Measurements from ENCODE around the gene SERPINA1. TPM values are rescaled to one million over a fixed set of nuclear protein-coding genes. Genes with fewer than 3 reads are reported as not detected.

The SERPINA1 gene
- total and polyA plus RNA-seq, 2 of the 13 experiments (the other 11 are each of a cell fraction or from before 2014, with no cell fraction given): 3,266 to 11,015 TPM

- TF ChIP-seq, protein P1, sequence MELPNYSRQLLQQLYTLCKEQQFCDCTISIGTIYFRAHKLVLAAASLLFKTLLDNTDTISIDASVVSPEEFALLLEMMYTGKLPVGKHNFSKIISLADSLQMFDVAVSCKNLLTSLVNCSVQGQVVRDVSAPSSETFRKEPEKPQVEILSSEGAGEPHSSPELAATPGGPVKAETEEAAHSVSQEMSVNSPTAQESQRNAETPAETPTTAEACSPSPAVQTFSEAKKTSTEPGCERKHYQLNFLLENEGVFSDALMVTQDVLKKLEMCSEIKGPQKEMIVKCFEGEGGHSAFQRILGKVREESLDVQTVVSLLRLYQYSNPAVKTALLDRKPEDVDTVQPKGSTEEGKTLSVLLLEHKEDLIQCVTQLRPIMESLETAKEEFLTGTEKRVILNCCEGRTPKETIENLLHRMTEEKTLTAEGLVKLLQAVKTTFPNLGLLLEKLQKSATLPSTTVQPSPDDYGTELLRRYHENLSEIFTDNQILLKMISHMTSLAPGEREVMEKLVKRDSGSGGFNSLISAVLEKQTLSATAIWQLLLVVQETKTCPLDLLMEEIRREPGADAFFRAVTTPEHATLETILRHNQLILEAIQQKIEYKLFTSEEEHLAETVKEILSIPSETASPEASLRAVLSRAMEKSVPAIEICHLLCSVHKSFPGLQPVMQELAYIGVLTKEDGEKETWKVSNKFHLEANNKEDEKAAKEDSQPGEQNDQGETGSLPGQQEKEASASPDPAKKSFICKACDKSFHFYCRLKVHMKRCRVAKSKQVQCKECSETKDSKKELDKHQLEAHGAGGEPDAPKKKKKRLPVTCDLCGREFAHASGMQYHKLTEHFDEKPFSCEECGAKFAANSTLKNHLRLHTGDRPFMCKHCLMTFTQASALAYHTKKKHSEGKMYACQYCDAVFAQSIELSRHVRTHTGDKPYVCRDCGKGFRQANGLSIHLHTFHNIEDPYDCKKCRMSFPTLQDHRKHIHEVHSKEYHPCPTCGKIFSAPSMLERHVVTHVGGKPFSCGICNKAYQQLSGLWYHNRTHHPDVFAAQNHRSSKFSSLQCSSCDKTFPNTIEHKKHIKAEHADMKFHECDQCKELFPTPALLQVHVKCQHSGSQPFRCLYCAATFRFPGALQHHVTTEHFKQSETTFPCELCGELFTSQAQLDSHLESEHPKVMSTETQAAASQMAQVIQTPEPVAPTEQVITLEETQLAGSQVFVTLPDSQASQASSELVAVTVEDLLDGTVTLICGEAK (IDR thresholded peaks at IDR 0.05): no peak
- TF ChIP-seq, protein P1 (CRISPR knock-in tag; IDR thresholded peaks at IDR 0.05): no peak
- TF ChIP-seq RBM22 (optimal IDR thresholded peaks at IDR 0.05; ENCODE audit: low read length) (peak; percentile 99), EP300 (IDR thresholded peaks at IDR 0.05; ENCODE audit: low read depth in 2 of 2, low read length in 2 of 2) (no peak), EP300 (CRISPR knock-in tag; IDR thresholded peaks at IDR 0.05; ENCODE audit: borderline replicate concordance) (no peak), RFX5 (IDR thresholded peaks at IDR 0.05; ENCODE audit: low read depth, low read length) (no peak), KDM4B (CRISPR knock-in tag; IDR thresholded peaks at IDR 0.05) (no peak; the same call in 1 of the 2 replicates), CBFB (CRISPR knock-in tag; IDR thresholded peaks at IDR 0.05) (no peak; the same call in 1 of the 2 replicates), NCOA1 (CRISPR knock-in tag; IDR thresholded peaks at IDR 0.05) (no peak; the same call in 1 of the 2 replicates), ATM (IDR thresholded peaks at IDR 0.05; ENCODE audit: borderline replicate concordance) (no peak), CCDC6 (CRISPR knock-in tag; IDR thresholded peaks at IDR 0.05) (no peak; the same call in 1 of the 2 replicates), U2AF2 (IDR thresholded peaks at IDR 0.05; ENCODE audit: low read depth, low read length) (no peak)
- TF ChIP-seq, protein P2, sequence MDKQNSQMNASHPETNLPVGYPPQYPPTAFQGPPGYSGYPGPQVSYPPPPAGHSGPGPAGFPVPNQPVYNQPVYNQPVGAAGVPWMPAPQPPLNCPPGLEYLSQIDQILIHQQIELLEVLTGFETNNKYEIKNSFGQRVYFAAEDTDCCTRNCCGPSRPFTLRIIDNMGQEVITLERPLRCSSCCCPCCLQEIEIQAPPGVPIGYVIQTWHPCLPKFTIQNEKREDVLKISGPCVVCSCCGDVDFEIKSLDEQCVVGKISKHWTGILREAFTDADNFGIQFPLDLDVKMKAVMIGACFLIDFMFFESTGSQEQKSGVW (CRISPR knock-in tag; IDR thresholded peaks at IDR 0.05; ENCODE audit: borderline replicate concordance): no peak
- TF ChIP-seq, protein P3, sequence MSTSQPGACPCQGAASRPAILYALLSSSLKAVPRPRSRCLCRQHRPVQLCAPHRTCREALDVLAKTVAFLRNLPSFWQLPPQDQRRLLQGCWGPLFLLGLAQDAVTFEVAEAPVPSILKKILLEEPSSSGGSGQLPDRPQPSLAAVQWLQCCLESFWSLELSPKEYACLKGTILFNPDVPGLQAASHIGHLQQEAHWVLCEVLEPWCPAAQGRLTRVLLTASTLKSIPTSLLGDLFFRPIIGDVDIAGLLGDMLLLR (CRISPR knock-in tag; IDR thresholded peaks at IDR 0.05): 0 out of 2 replicates have a peak, but pooled peaks have one; percentile 17
- TF ChIP-seq, protein P4, sequence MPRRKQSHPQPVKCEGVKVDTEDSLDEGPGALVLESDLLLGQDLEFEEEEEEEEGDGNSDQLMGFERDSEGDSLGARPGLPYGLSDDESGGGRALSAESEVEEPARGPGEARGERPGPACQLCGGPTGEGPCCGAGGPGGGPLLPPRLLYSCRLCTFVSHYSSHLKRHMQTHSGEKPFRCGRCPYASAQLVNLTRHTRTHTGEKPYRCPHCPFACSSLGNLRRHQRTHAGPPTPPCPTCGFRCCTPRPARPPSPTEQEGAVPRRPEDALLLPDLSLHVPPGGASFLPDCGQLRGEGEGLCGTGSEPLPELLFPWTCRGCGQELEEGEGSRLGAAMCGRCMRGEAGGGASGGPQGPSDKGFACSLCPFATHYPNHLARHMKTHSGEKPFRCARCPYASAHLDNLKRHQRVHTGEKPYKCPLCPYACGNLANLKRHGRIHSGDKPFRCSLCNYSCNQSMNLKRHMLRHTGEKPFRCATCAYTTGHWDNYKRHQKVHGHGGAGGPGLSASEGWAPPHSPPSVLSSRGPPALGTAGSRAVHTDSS (CRISPR knock-in tag; conservative IDR thresholded peaks at IDR 0.05): no peak
Measured at GRCh38 chr14:94376108-94376975, 12.1 kb downstream of the SERPINA1 start (continued).
